H9 (cell line): ENCODE results near the gene ZNF837. TPM values are rescaled to one million over a fixed set of nuclear protein-coding genes. Genes with fewer than 3 reads are reported as not detected.

Experiments
- DNase-seq: peaks from one replicate; pipeline ENCODE4 v3.0.0-alpha.2; 2017
- H2AFZ ChIP-seq: one replicate; pipeline ENCODE4 v1.6.1; 2013; ENCODE audit warnings: mild to moderate bottlenecking, low read length, control low read depth, moderate library complexity
- H2AK5ac ChIP-seq: 2 replicates; pipeline ENCODE4 v1.6.1; 2013; ENCODE audit warnings: low read length, control low read depth, mixed read lengths; ENCODE audit not compliant: insufficient read length
- H2BK120ac ChIP-seq: one replicate; pipeline ENCODE4 v1.6.1; 2013; ENCODE audit warnings: low read depth, mild to moderate bottlenecking, low read length, control low read depth, inconsistent platforms; ENCODE audit not compliant: poor library complexity, severe bottlenecking
- H2BK12ac ChIP-seq: 2 replicates; pipeline ENCODE4 v1.6.1; 2013; ENCODE audit warnings: low read length, control low read depth, mixed read lengths, low read depth; ENCODE audit not compliant: insufficient read length
- H2BK15ac ChIP-seq: 2 replicates; pipeline ENCODE4 v1.6.1; 2013; ENCODE audit warnings: low read depth, low read length, control low read depth
- H2BK20ac ChIP-seq: one replicate; pipeline ENCODE4 v1.6.1; 2013; ENCODE audit warnings: low read depth, mild to moderate bottlenecking, low read length, control low read depth, inconsistent platforms; ENCODE audit not compliant: poor library complexity, severe bottlenecking
- H2BK5ac ChIP-seq: 2 replicates; pipeline ENCODE4 v1.6.1; 2013; ENCODE audit warnings: low read length, control low read depth, mixed read lengths; ENCODE audit not compliant: insufficient read length
- H3K14ac ChIP-seq: 2 replicates; pipeline ENCODE4 v1.6.1; 2013; ENCODE audit warnings: low read length, control low read depth; ENCODE audit not compliant: insufficient read depth
- H3K18ac ChIP-seq: 2 replicates; pipeline ENCODE4 v1.6.1; 2013; ENCODE audit warnings: low read depth, mild to moderate bottlenecking, mixed read lengths, low read length, control low read depth; ENCODE audit not compliant: insufficient read length
- H3K23ac ChIP-seq: 2 replicates; pipeline ENCODE4 v1.6.1; 2013; ENCODE audit warnings: low read length, control low read depth, mixed read lengths, low read depth; ENCODE audit not compliant: insufficient read length
- H3K23me2 ChIP-seq: 2 replicates; pipeline ENCODE4 v1.6.1; 2013; ENCODE audit warnings: low read depth, mild to moderate bottlenecking, mixed read lengths, low read length, control low read depth; ENCODE audit not compliant: insufficient read length, poor library complexity, severe bottlenecking
- H3K27ac ChIP-seq: 2 replicates; pipeline ENCODE4 v1.5.1; 2013; ENCODE audit warnings: low read length, control low read depth, mixed read lengths, low read depth; ENCODE audit not compliant: insufficient read length
- H3K27me3 ChIP-seq: 2 replicates; pipeline ENCODE4 v1.6.1; 2013; ENCODE audit warnings: low read length, control low read depth, inconsistent platforms; ENCODE audit not compliant: insufficient read depth
- H3K4ac ChIP-seq: 2 replicates; pipeline ENCODE4 v1.6.1; 2013; ENCODE audit warnings: low read depth, mild to moderate bottlenecking, control low read depth, inconsistent platforms, low read length, moderate library complexity
- H3K4me1 ChIP-seq: 2 replicates; pipeline ENCODE4 v1.6.1; 2013; ENCODE audit warnings: low read length, control low read depth, inconsistent platforms; ENCODE audit not compliant: insufficient read depth
- H3K4me2 ChIP-seq: 2 replicates; pipeline ENCODE4 v1.6.1; 2013; ENCODE audit warnings: low read length, control low read depth, mixed read lengths; ENCODE audit not compliant: insufficient read length, insufficient read depth
- H3K56ac ChIP-seq: 2 replicates; pipeline ENCODE4 v1.6.1; 2013; ENCODE audit warnings: low read depth, mild to moderate bottlenecking, mixed read lengths, low read length, control low read depth; ENCODE audit not compliant: insufficient read length
- H3K79me1 ChIP-seq: 2 replicates; pipeline ENCODE4 v1.6.1; 2013; ENCODE audit warnings: low read depth, mild to moderate bottlenecking, moderate library complexity, low read length, control low read depth, inconsistent platforms; ENCODE audit not compliant: insufficient read depth, poor library complexity, severe bottlenecking
- H3K79me2 ChIP-seq: 2 replicates; pipeline ENCODE4 v1.6.1; 2013; ENCODE audit warnings: low read length, control low read depth, inconsistent platforms; ENCODE audit not compliant: insufficient read depth
- H3K9ac ChIP-seq: 2 replicates; pipeline ENCODE4 v1.6.1; 2013; ENCODE audit warnings: low read length, control low read depth, mixed read lengths; ENCODE audit not compliant: insufficient read length; ENCODE audit errors: extremely low read depth
- H3K9me3 ChIP-seq: one replicate; pipeline ENCODE4 v1.6.1; 2013; ENCODE audit warnings: low read depth, low read length, inconsistent platforms; ENCODE audit not compliant: control insufficient read depth
- H3T11ph ChIP-seq: one replicate; pipeline ENCODE4 v1.6.1; 2013; ENCODE audit warnings: mild to moderate bottlenecking, low read length, control low read depth, inconsistent platforms
- H4K20me1 ChIP-seq: one replicate; pipeline ENCODE4 v1.6.1; 2013; ENCODE audit not compliant: control insufficient read depth, insufficient read length, insufficient read depth
- H4K5ac ChIP-seq: 2 replicates; pipeline ENCODE4 v1.6.1; 2013; ENCODE audit warnings: low read depth, mild to moderate bottlenecking, mixed read lengths, low read length, control low read depth; ENCODE audit not compliant: insufficient read length
- H4K8ac ChIP-seq: replicated peaks from 2 replicates; pipeline ENCODE4 v1.6.1; 2013; ENCODE audit warnings: low read length, control low read depth, mixed read lengths, low read depth; ENCODE audit not compliant: insufficient read length
- H4K91ac ChIP-seq: 2 replicates; pipeline ENCODE4 v1.6.1; 2013; ENCODE audit warnings: low read depth, mild to moderate bottlenecking, moderate library complexity, mixed read lengths, low read length, control low read depth; ENCODE audit not compliant: insufficient read length
- H3K27ac Mint-ChIP-seq, 3 experiments: 2 replicates in 2 of 3; 3 replicates in 1 of 3; pipeline ENCODE4 v1.8.0; 2020 to 2021; ENCODE audit warnings: mixed read lengths in 3 of 3, mild to moderate bottlenecking in 1 of 3, moderate library complexity in 1 of 3
- H3K27me3 Mint-ChIP-seq: 2 replicates; pipeline ENCODE4 v1.8.0; 2021; ENCODE audit warnings: low read depth, mild to moderate bottlenecking, moderate library complexity, mixed read lengths
- H3K36me3 Mint-ChIP-seq, 3 experiments: 2 replicates in 2 of 3; 3 replicates in 1 of 3; pipeline ENCODE4 v1.8.0; 2020 to 2021; ENCODE audit warnings: low read depth in 3 of 3, mixed read lengths in 3 of 3; ENCODE audit not compliant: insufficient read depth in 1 of 3
- H3K4me1 Mint-ChIP-seq, 2 experiments: 2 replicates each; pipeline ENCODE4 v1.8.0; 2020; ENCODE audit warnings: mixed read lengths in 2 of 2
- H3K4me3 Mint-ChIP-seq, 2 experiments: 2 replicates in 1 of 2; 3 replicates in 1 of 2; pipeline ENCODE4 v1.8.0; 2020 to 2021; ENCODE audit warnings: mild to moderate bottlenecking in 2 of 2, mixed read lengths in 2 of 2, moderate library complexity in 1 of 2
- H3K9me3 Mint-ChIP-seq, 2 experiments: 2 replicates in 1 of 2; 3 replicates in 1 of 2; pipeline ENCODE4 v1.8.0; 2020; ENCODE audit warnings: mild to moderate bottlenecking in 2 of 2, mixed read lengths in 2 of 2, moderate library complexity in 1 of 2
- WGBS: extraction: QIAGEN DNeasy Blood & Tissue Kit; methylation state at CpG from one replicate; pipeline ENCODE4 v1.1.7; 2013; ENCODE audit warnings: missing lambda C conversion rate, low lambda C conversion rate, mixed read lengths; ENCODE audit not compliant: insufficient read length; ENCODE audit errors: extremely low coverage; 5-methylcytosine and 5-hydroxymethylcytosine counted together
- total RNA-seq: library from RNA; stranded (reverse); gene quantifications from 2 replicates; pipeline ENCODE4 v1.2.1, GENCODE V29; 2021
- TF ChIP-seq, protein P1 (sequence below): fragments of 200-600 bp; sonication (generic); conservative IDR thresholded peaks from 3 replicates; pipeline ENCODE4 v1.8.0; 2021; ENCODE audit warnings: antibody characterized with exemption, mild to moderate bottlenecking

Gene ZNF837
- total RNA-seq, 1 experiment from 2014 or later: 3.4 TPM

DNA sequence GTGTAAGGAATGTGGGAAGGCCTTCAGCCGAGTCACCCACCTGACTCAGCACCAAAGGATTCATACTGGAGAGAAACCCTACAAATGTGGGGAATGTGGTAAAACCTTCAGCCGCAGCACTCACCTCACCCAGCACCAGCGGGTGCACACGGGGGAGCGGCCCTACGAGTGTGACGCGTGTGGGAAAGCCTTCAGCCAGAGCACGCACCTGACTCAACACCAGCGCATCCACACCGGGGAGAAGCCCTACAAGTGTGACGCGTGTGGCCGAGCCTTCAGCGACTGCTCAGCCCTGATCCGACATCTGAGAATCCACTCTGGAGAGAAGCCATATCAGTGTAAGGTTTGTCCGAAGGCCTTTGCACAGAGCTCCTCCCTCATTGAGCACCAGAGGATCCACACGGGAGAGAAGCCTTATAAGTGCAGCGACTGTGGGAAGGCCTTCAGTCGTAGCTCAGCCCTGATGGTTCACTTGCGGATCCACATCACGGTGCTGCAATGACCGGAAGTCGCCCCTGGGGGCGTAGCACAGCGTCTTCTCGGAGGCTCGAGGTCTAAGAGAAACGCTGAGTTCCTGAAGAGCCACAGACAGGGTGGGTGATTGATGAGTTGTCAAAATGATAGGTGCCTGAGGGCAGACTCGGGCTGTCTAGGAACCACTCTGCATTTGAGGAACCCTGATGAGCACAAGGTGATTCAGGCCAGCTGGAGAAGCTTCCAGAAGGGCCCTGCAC, 41.8 kb downstream of the ZNF837 start:
- Histone ChIP-seq H3K4ac (no peak overlapping the region), H3K23ac (no peak overlapping the region), H3K18ac (no peak overlapping the region), H3K4me1 (no peaks in the 10 kb centered on the region), H4K5ac (no peak overlapping the region), H2BK120ac (no peak overlapping the region), H3K4me2 (no peak overlapping the region), H3K27ac (no peak overlapping the region), H2AK5ac (no peak overlapping the region), H4K20me1 (no peaks in the 10 kb centered on the region), H2BK12ac (no peak overlapping the region), H3K9me3 (no peaks in the 10 kb centered on the region), H3K56ac (no peak overlapping the region), H3K14ac (no peak overlapping the region), H3K27me3 (no peaks in the 10 kb centered on the region), H2BK5ac (no peak overlapping the region), H3K79me2 (no peaks in the 10 kb centered on the region), H4K8ac (no peak overlapping the region), H3K23me2 (no peaks in the 10 kb centered on the region), H3K9ac (no peak overlapping the region), H2AFZ (no peak overlapping the region), H2BK20ac (no peak overlapping the region), H2BK15ac (no peak overlapping the region), H3T11ph (no peak overlapping the region), H4K91ac (no peak overlapping the region), H3K79me1 (no peaks in the 10 kb centered on the region)
- TF ChIP-seq, protein P1, sequence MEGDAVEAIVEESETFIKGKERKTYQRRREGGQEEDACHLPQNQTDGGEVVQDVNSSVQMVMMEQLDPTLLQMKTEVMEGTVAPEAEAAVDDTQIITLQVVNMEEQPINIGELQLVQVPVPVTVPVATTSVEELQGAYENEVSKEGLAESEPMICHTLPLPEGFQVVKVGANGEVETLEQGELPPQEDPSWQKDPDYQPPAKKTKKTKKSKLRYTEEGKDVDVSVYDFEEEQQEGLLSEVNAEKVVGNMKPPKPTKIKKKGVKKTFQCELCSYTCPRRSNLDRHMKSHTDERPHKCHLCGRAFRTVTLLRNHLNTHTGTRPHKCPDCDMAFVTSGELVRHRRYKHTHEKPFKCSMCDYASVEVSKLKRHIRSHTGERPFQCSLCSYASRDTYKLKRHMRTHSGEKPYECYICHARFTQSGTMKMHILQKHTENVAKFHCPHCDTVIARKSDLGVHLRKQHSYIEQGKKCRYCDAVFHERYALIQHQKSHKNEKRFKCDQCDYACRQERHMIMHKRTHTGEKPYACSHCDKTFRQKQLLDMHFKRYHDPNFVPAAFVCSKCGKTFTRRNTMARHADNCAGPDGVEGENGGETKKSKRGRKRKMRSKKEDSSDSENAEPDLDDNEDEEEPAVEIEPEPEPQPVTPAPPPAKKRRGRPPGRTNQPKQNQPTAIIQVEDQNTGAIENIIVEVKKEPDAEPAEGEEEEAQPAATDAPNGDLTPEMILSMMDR: peak; percentile 63
- no peak overlapping the region for H3K27ac Mint-ChIP-seq
- peaks cover 14 to 34% (median 24%) of the 10 kb centered on the region in 3 experiments; a peak in 6 of 7 replicates for H3K36me3 Mint-ChIP-seq
- DNase-seq: peak; percentile 66
- no peaks in the 10 kb centered on the region for H3K4me1 Mint-ChIP-seq
- H3K27me3 Mint-ChIP-seq: no peaks in the 10 kb centered on the region
- WGBS: no CpG with 5 or more reads among the region's 30 CpGs
- H3K9me3 Mint-ChIP-seq: no peaks in the 10 kb centered on the region; a peak in 1 of 5 replicates
- H3K4me3 Mint-ChIP-seq: no peak overlapping the region
